DMS53 (cell line): Measurements from ENCODE around the gene PRKAG2.

Experiments
- DNase-seq: peaks from one replicate; lab custom pipeline; 2025; lab: John Stamatoyannopoulos, UW

PRKAG2 gene

GRCh38 chr7:151648429-151648828, 228.5 kb downstream of the PRKAG2 start:
- DNase-seq: no peak

- DNase-seq: no peak
Observed at GRCh38 chr7:151647874-151648273, 229.0 kb downstream of the PRKAG2 start.

GRCh38 chr7:151647006-151647405, 229.9 kb downstream of the PRKAG2 start:
- DNase-seq: no peak

GRCh38 chr7:151645311-151645710, 231.6 kb downstream of the PRKAG2 start:
- no peak for DNase-seq

- DNase-seq: no peak
Observed at GRCh38 chr7:151644554-151644953, 232.4 kb downstream of the PRKAG2 start.

- no peak for DNase-seq
Observed at GRCh38 chr7:151642746-151643145, 234.2 kb downstream of the PRKAG2 start.

- no peak for DNase-seq
Observed at GRCh38 chr7:151641587-151641986, 235.3 kb downstream of the PRKAG2 start.

GRCh38 chr7:151637781-151638261, 239.1 kb downstream of the PRKAG2 start:
- DNase-seq: no peak

GRCh38 chr7:151634643-151635042, 242.3 kb downstream of the PRKAG2 start:
- DNase-seq: no peak

- no peak for DNase-seq
Observed at GRCh38 chr7:151633516-151633812, 243.5 kb downstream of the PRKAG2 start.

- peak; percentile 87 for DNase-seq
Observed at GRCh38 chr7:151632750-151633515, 244.0 kb downstream of the PRKAG2 start.

- peak; percentile 99 for DNase-seq
Observed at GRCh38 chr7:151631953-151632749, 244.8 kb downstream of the PRKAG2 start.

GRCh38 chr7:151631570-151631952, 245.4 kb downstream of the PRKAG2 start:
- peak; percentile 81 for DNase-seq

GRCh38 chr7:151630851-151631569, 245.9 kb downstream of the PRKAG2 start:
- peak; percentile 54 for DNase-seq

GRCh38 chr7:151630358-151630757, 246.6 kb downstream of the PRKAG2 start:
- DNase-seq: no peak

GRCh38 chr7:151629713-151630272, 247.1 kb downstream of the PRKAG2 start:
- no peak for DNase-seq

- DNase-seq: no peak
Observed at GRCh38 chr7:151628846-151629604, 247.9 kb downstream of the PRKAG2 start.

- peak; percentile 66 for DNase-seq
Observed at GRCh38 chr7:151626422-151627115, 250.3 kb downstream of the PRKAG2 start.

- DNase-seq: no peak
Observed at GRCh38 chr7:151625606-151626005, 251.3 kb downstream of the PRKAG2 start.

- DNase-seq: no peak
Observed at GRCh38 chr7:151624246-151624928, 252.5 kb downstream of the PRKAG2 start.
